Measurements from ENCODE around the gene MED7.
"Not testable (repeated sequence)": the region's sequence is repeated elsewhere in the genome, so short reads cannot be mapped to it uniquely, and the experiment has no call there.

Gene MED7

GRCh38 chr5:157142317-157143126, at the start of gene MED7:
Gene MED7, minus strand, starts transcription at chr5:157142865. Its CDS starts 3,434 bp downstream, at chr5:157139431.
- DNase-seq (ENCODE audit: low read depth, low spot score), result peak; percentile 96
- TF ChIP-seq, protein P1, sequence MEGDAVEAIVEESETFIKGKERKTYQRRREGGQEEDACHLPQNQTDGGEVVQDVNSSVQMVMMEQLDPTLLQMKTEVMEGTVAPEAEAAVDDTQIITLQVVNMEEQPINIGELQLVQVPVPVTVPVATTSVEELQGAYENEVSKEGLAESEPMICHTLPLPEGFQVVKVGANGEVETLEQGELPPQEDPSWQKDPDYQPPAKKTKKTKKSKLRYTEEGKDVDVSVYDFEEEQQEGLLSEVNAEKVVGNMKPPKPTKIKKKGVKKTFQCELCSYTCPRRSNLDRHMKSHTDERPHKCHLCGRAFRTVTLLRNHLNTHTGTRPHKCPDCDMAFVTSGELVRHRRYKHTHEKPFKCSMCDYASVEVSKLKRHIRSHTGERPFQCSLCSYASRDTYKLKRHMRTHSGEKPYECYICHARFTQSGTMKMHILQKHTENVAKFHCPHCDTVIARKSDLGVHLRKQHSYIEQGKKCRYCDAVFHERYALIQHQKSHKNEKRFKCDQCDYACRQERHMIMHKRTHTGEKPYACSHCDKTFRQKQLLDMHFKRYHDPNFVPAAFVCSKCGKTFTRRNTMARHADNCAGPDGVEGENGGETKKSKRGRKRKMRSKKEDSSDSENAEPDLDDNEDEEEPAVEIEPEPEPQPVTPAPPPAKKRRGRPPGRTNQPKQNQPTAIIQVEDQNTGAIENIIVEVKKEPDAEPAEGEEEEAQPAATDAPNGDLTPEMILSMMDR (IDR thresholded peaks at IDR 0.05; ENCODE audit: insufficient read depth, low read length, missing control alignments), result no peak
- peak within 1 kb of the TSS; percentile 97 for H3K4me3 ChIP-seq (ENCODE audit: low read depth, low read length)
- ChIA-PET POLR2A (interaction anchor here (0.7 kb wide), 2 partner anchors 111 to 1418 kb away, joined by 3 to 4 read pairs; no protein-coding TSS in a partner anchor), CTCF (interaction anchor here (0.9 to 2.8 kb wide), 3 partner anchors 9 to 166 kb away, joined by 3 to 22 read pairs (median 4); no protein-coding TSS in a partner anchor)

- DNase-seq (ENCODE audit: low read depth, low spot score), result no peak
- TF ChIP-seq, protein P1 (IDR thresholded peaks at IDR 0.05; ENCODE audit: insufficient read depth, low read length, missing control alignments), result no peak
- H3K4me3 ChIP-seq (ENCODE audit: low read depth, low read length), result no peak overlapping the region
- POLR2A ChIA-PET, result no interaction called here
- CTCF ChIA-PET, result no interaction called here
Observed at GRCh38 chr5:157189223-157189622, 46.6 kb upstream of the MED7 start.

DNA sequence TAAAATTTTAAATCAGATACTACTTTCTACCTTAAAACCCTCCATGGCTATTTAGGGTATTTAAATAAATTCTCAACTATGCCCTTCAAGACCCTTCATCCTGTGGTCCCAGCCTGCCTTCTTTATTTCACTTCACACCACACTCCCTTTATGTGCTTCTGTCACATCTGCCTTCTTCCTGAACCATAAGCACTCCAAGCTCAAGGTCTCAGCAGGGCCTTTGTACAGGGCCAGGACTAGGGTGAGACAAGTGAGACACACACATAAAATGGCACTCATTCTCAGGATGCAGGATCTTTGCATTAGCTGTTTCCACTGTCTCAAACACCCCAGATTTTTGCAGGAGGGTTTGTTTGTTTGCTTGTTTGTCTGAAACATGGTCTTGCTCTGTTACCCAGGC, 45.6 kb upstream of the MED7 start:
- ChIA-PET POLR2A (no interaction called here), CTCF (no interaction called here)
- no peak overlapping the region for H3K4me3 ChIP-seq (ENCODE audit: low read depth, low read length)
- TF ChIP-seq, protein P1 (IDR thresholded peaks at IDR 0.05; ENCODE audit: insufficient read depth, low read length, missing control alignments), result no peak
- no peak for DNase-seq (ENCODE audit: low read depth, low spot score)

DNA sequence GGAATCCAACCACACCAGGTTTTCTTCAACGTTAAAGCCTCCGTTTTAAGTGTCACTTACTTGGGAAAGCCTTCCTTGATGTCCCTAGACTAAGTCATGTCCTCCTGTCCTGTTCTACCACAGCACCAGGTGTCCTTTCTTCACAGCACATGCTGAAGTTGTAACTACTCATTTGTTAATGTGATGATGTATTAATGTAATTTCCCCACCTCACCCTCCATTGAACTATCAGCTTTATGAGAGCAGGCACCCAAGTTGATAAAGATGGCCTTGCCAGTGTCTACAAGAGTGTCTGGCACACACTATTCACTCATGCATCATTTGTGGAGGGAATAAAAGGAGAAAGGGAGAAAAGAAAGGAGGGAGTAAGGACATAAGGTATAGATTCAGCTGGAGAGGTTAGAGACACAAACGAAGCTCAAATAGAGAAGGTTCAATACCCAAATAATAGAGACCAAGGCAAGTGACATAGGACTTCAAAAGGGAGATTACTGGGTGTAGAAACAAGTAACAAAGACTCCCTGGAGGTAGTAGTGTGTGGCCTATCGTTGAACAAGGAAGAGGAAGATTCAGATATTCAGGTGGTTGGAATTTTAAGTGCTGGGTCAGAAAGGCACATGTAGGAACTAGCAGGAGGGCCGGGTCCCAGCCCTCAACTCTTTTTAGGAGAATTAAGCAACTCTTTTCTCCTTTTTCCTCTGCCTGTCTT, 44.5 kb upstream of the MED7 start:
- TF ChIP-seq, protein P1 (IDR thresholded peaks at IDR 0.05; ENCODE audit: insufficient read depth, low read length, missing control alignments), result no peak
- no peak overlapping the region for H3K4me3 ChIP-seq (ENCODE audit: low read depth, low read length)
- no peak for DNase-seq (ENCODE audit: low read depth, low spot score)
- CTCF ChIA-PET, result no interaction called here
- POLR2A ChIA-PET, result interaction anchor here (0.7 kb wide), 1 partner anchor 20 kb away, joined by 3 read pairs; no protein-coding TSS in a partner anchor

- ChIA-PET POLR2A (no interaction called here), CTCF (no interaction called here)
- TF ChIP-seq, protein P1 (IDR thresholded peaks at IDR 0.05; ENCODE audit: insufficient read depth, low read length, missing control alignments), result no peak
- no peak overlapping the region for H3K4me3 ChIP-seq (ENCODE audit: low read depth, low read length)
- no peak for DNase-seq (ENCODE audit: low read depth, low spot score)
Observed at GRCh38 chr5:157186309-157187045, 43.8 kb upstream of the MED7 start.

DNA sequence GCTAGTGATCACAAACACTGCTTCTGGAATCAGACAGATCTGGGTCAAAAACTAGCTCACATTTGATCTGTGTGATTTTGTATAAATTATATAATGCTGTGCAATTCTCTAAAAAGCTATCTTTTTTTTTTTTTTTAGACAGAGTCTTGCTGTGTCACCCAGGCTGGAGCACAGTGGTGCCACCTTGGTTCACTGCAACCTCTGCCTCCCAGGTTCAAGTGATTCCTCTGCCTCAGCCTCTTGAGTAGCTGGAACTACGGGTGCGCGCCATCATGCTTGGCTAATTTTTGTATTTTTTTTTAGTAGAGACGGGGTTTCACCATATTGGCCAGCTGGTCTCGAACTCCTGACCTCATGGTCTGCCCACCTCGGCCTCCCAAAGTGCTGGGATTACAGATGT, 42.5 kb upstream of the MED7 start:
- DNase-seq (ENCODE audit: low read depth, low spot score); POLR2A ChIA-PET; CTCF ChIA-PET; H3K4me3 ChIP-seq (ENCODE audit: low read depth, low read length): not testable (repeated sequence)
